Fibroblast of the aortic adventitia (primary cell): ENCODE measurements around the gene PLPP7. TPM values are rescaled to one million over a fixed set of nuclear protein-coding genes. Genes with fewer than 3 reads are reported as not detected.

Experiments used
- DNase-seq: peaks from one replicate; pipeline ENCODE4 v3.0.0-alpha.2; 2010; ENCODE audit warnings: low read depth
- H3K4me3 ChIP-seq: 2 replicates; pipeline ENCODE4 v1.5.1; 2011; ENCODE audit warnings: low read depth, mild to moderate bottlenecking, control low read depth, low read length, moderate library complexity
- total RNA-seq: library from RNA; depleted of rRNA; stranded (reverse); fragments of >200 nt; gene quantifications from 2 replicates; pipeline ENCODE4 v1.2.3, GENCODE V29; 2012; ENCODE audit warnings: low replicate concordance
- TF ChIP-seq, protein P1 (sequence below): IDR thresholded peaks from 2 replicates; pipeline ENCODE4 v1.5.1; 2011; ENCODE audit warnings: mild to moderate bottlenecking, low read length, control low read depth, inconsistent platforms; ENCODE audit not compliant: insufficient read depth

PLPP7 gene
- total RNA-seq, 1 donor, result 9.8 TPM

GRCh38 chr9:131255676-131256197 is 33.8 kb upstream of the PLPP7 start:
- no peak overlapping the region for H3K4me3 ChIP-seq
- DNase-seq, result no peak
- TF ChIP-seq, protein P1, sequence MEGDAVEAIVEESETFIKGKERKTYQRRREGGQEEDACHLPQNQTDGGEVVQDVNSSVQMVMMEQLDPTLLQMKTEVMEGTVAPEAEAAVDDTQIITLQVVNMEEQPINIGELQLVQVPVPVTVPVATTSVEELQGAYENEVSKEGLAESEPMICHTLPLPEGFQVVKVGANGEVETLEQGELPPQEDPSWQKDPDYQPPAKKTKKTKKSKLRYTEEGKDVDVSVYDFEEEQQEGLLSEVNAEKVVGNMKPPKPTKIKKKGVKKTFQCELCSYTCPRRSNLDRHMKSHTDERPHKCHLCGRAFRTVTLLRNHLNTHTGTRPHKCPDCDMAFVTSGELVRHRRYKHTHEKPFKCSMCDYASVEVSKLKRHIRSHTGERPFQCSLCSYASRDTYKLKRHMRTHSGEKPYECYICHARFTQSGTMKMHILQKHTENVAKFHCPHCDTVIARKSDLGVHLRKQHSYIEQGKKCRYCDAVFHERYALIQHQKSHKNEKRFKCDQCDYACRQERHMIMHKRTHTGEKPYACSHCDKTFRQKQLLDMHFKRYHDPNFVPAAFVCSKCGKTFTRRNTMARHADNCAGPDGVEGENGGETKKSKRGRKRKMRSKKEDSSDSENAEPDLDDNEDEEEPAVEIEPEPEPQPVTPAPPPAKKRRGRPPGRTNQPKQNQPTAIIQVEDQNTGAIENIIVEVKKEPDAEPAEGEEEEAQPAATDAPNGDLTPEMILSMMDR, result no peak

- TF ChIP-seq, protein P1, result no peak
- no peak overlapping the region for H3K4me3 ChIP-seq
- DNase-seq, result no peak
Observed at GRCh38 chr9:131257266-131258025, 32.1 kb upstream of the PLPP7 start.

DNA sequence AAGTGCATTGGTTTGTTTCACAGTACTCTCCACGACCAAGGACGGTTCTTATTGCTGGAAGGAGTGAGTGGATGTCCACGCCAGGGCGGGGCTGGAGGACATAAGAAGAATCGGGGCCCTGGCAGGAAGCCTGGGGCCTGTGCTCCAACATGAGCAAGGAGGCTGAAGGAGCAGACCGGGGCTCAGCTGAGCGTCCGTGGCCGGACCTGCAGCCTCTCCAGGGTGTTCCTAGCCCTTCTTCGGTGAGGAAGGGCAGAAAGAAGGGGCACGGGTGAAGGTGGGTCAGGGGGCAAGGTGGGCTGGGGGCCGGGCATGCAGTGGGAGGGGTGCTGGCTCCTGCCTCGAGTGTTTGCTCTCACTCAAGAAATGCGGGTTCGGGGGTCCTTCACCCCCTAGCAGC is 31.3 kb upstream of the PLPP7 start:
- DNase-seq, result peak; percentile 32
- TF ChIP-seq, protein P1, result no peak
- H3K4me3 ChIP-seq, result no peak overlapping the region

DNA sequence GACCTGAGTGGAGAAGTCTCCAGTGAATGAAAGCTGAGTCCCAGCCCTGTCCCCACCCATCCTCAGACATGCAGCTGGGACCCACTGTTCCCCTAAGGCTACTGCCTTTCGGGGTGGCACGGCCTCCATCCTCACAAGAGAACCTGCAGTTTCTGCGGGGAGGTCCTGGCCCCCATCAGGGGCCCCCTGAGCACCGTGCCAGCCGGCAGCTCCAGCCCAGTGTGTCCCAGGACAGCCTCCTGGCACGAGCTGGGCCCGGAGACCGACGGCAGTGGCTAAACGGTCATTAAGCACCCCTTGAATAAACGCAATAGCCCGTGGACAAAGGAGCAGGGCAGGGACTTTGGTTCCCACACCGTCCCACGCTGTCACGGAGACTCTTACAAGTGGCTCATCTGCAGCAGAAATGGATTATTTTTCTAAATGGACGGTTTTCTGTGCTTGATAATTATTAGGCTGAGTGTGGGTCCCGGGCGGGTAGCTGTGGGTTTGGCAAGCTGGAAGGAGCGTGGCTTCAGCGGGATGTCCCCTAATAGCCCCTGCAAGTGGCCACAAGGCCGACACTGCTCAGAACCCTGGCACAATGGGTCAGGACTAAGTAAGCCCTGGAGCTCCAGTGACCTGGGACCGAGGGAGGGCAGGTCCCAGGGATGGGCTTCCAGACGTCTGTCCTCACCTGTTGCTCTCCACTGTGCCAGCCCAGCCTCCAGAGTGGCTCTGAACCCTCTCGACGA is 30.7 kb upstream of the PLPP7 start:
- TF ChIP-seq, protein P1, result no peak
- H3K4me3 ChIP-seq, result no peak overlapping the region
- no peak for DNase-seq

GRCh38 chr9:131259432-131259898 is 30.1 kb upstream of the PLPP7 start:
- TF ChIP-seq, protein P1, result no peak
- DNase-seq, result no peak
- no peak overlapping the region for H3K4me3 ChIP-seq

- no peak for DNase-seq
- no peak overlapping the region for H3K4me3 ChIP-seq
- TF ChIP-seq, protein P1, result no peak
Observed at GRCh38 chr9:131259916-131260597, 29.5 kb upstream of the PLPP7 start.
